Colonic mucosa (tissue), 4 donors: ENCODE measurements around the gene MYO7A. TPM values are rescaled to one million over a fixed set of nuclear protein-coding genes. Genes with fewer than 3 reads are reported as not detected.

Experiments used
- DNase-seq: peaks from one replicate; pipeline ENCODE4 v3.0.0-alpha.2; 2020
- H3K27ac ChIP-seq: fragments of 200-600 bp; one replicate; pipeline ENCODE4 v1.8.0; 2021
- H3K27me3 ChIP-seq: fragments of 200-600 bp; one replicate; pipeline ENCODE4 v1.8.0; 2021
- H3K36me3 ChIP-seq: fragments of 200-600 bp; one replicate; pipeline ENCODE4 v1.8.0; 2021
- H3K4me1 ChIP-seq: fragments of 200-600 bp; one replicate; pipeline ENCODE4 v1.8.0; 2021; ENCODE audit warnings: mild to moderate bottlenecking
- H3K4me3 ChIP-seq: fragments of 200-600 bp; one replicate; pipeline ENCODE4 v1.8.0; 2021
- H3K9ac ChIP-seq, 2 donors: one replicate each; pipeline ENCODE4 v1.7.0; 2013; ENCODE audit warnings: control low read depth in 2 of 2, low read depth in 2 of 2, low read length in 2 of 2
- H3K9me3 ChIP-seq: fragments of 200-600 bp; one replicate; pipeline ENCODE4 v1.8.0; 2021
- intact Hi-C: fragments of 100-400 bp; cut with DNase I; formaldehyde crosslinking; loops from one replicate; pipeline ENCODE4 v1.14.1; 2022
- total RNA-seq, 2 donors: library from RNA; stranded (reverse); fragmentation: NEBNext Ultra II Directional in 1 of 2; extraction: Animal tissue kit (Norgen Biotek cat#: 25700) in 1 of 2; gene quantifications; one replicate each; pipeline ENCODE4 v1.2.1, GENCODE V29; 2021
- TF ChIP-seq, protein P1 (sequence below): fragments of 200-600 bp; IDR thresholded peaks from one replicate; pipeline ENCODE4 v1.8.0; 2022; ENCODE audit warnings: antibody characterized with exemption, mild to moderate bottlenecking
- donor health status: healthy.
- donor health status: DM: no; HTN: no; CAD: no.
- donor health status: DM: no; HTN: no; CAD: no.

MYO7A gene
- total RNA-seq, 2 donors from 2014 or later = 3.8 to 4.1 TPM

GRCh38 chr11:77150836-77151235, 22.8 kb downstream of the MYO7A start:
- Histone ChIP-seq H3K9ac (no peak overlapping the region), H3K9me3 (no peaks in the 10 kb centered on the region), H3K4me3 (no peak overlapping the region), H3K27ac (no peak overlapping the region), H3K36me3 (no peaks in the 10 kb centered on the region), H3K27me3 (no peaks in the 10 kb centered on the region), H3K4me1 (no peaks in the 10 kb centered on the region)
- TF ChIP-seq, protein P1, sequence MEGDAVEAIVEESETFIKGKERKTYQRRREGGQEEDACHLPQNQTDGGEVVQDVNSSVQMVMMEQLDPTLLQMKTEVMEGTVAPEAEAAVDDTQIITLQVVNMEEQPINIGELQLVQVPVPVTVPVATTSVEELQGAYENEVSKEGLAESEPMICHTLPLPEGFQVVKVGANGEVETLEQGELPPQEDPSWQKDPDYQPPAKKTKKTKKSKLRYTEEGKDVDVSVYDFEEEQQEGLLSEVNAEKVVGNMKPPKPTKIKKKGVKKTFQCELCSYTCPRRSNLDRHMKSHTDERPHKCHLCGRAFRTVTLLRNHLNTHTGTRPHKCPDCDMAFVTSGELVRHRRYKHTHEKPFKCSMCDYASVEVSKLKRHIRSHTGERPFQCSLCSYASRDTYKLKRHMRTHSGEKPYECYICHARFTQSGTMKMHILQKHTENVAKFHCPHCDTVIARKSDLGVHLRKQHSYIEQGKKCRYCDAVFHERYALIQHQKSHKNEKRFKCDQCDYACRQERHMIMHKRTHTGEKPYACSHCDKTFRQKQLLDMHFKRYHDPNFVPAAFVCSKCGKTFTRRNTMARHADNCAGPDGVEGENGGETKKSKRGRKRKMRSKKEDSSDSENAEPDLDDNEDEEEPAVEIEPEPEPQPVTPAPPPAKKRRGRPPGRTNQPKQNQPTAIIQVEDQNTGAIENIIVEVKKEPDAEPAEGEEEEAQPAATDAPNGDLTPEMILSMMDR = no peak
- no peak for DNase-seq
- intact Hi-C loops = no loop called here

GRCh38 chr11:77151804-77152509, 23.9 kb downstream of the MYO7A start:
- no peaks in the 10 kb centered on the region for H3K36me3 ChIP-seq
- no peaks in the 10 kb centered on the region for H3K9me3 ChIP-seq
- DNase-seq = no peak

DNA sequence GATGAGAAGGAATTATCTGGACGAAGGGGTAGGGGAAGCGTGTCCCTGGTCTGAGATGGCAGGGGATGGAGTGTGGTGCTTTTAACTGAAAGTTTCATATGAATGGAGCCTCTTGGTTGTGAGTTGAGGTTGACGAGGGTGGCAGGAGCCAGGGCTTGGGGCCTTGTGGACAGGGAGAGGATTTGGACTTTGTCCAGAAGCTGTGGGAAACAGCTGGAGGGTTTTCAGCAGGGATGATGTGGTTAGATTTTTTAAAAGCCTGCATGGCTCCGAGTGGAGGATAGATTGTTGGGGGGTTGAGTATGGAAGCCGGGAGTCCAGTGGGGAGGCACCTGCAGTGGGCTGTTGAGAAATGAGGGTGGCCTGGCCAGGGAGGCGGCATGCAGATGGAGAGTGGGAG, 24.8 kb downstream of the MYO7A start:
- no peaks in the 10 kb centered on the region for H3K27me3 ChIP-seq
- H3K27ac ChIP-seq = no peak overlapping the region
- no peaks in the 10 kb centered on the region for H3K4me1 ChIP-seq
- H3K9me3 ChIP-seq = no peaks in the 10 kb centered on the region
- TF ChIP-seq, protein P1 = no peak
- intact Hi-C loops = no loop called here
- no peak overlapping the region for H3K4me3 ChIP-seq
- DNase-seq = no peak
- H3K36me3 ChIP-seq = no peaks in the 10 kb centered on the region
- no peak overlapping the region for H3K9ac ChIP-seq

More at GRCh38 chr11:77151804-77152509, 23.9 kb downstream of the MYO7A start:
- Histone ChIP-seq H3K9ac (no peak overlapping the region), H3K27me3 (no peaks in the 10 kb centered on the region), H3K4me1 (no peaks in the 10 kb centered on the region), H3K4me3 (no peak overlapping the region), H3K27ac (no peak overlapping the region)
- intact Hi-C loops = no loop called here
- TF ChIP-seq, protein P1 = no peak

- Histone ChIP-seq H3K9me3 (no peaks in the 10 kb centered on the region), H3K27ac (no peak overlapping the region), H3K36me3 (no peaks in the 10 kb centered on the region), H3K4me3 (no peak overlapping the region), H3K4me1 (no peaks in the 10 kb centered on the region), H3K9ac (no peak overlapping the region), H3K27me3 (no peaks in the 10 kb centered on the region)
- TF ChIP-seq, protein P1 = no peak
- intact Hi-C loops = no loop called here
- no peak for DNase-seq
These were observed 25.5 kb downstream of the MYO7A start for GRCh38 chr11:77153276-77154185.

GRCh38 chr11:77154381-77155081, 26.5 kb downstream of the MYO7A start:
- TF ChIP-seq, protein P1 = no peak
- H3K9me3 ChIP-seq = no peaks in the 10 kb centered on the region
- no peaks in the 10 kb centered on the region for H3K4me1 ChIP-seq
- DNase-seq = no peak
- intact Hi-C loops = no loop called here
- no peak overlapping the region for H3K9ac ChIP-seq
- H3K27me3 ChIP-seq = no peaks in the 10 kb centered on the region
- H3K36me3 ChIP-seq = no peaks in the 10 kb centered on the region
- no peak overlapping the region for H3K4me3 ChIP-seq
- no peak overlapping the region for H3K27ac ChIP-seq
